HepG2 (cell line): ENCODE data around the gene TXNL4A. TPM values are rescaled to one million over a fixed set of nuclear protein-coding genes. Genes with fewer than 3 reads are reported as not detected.

ENCODE experiments used
- BRD4 ChIP-seq: sonication (generic); formaldehyde crosslinking; IDR thresholded peaks from 2 replicates; pipeline ENCODE4 v1.4.0; 2020; ENCODE audit warnings: missing genetic modification reagents
- CEBPG ChIP-seq: IDR thresholded peaks from 2 replicates; pipeline ENCODE4 v1.6.1; 2016
- CREB3 ChIP-seq: sonication (generic); formaldehyde crosslinking; IDR thresholded peaks from 2 replicates; pipeline ENCODE4 v1.5.0; 2020; ENCODE audit warnings: missing genetic modification reagents
- HOXA5 ChIP-seq: sonication (generic); formaldehyde crosslinking; IDR thresholded peaks from 2 replicates; pipeline ENCODE4 v1.4.0; 2020; ENCODE audit warnings: missing genetic modification reagents
- KIAA2018 ChIP-seq: sonication (generic); formaldehyde crosslinking; IDR thresholded peaks from 2 replicates; pipeline ENCODE4 v1.5.0; 2020; ENCODE audit warnings: mild to moderate bottlenecking, missing genetic modification reagents, borderline replicate concordance
- KLF11 ChIP-seq: IDR thresholded peaks from 2 replicates; pipeline ENCODE4 v1.6.1; 2016; ENCODE audit warnings: missing compliant biosample characterization
- KLF9 ChIP-seq: IDR thresholded peaks from 2 replicates; pipeline ENCODE4 v1.6.1; 2016; ENCODE audit warnings: low read depth
- MNT ChIP-seq: fragments of 450-650 bp; IDR thresholded peaks from 2 replicates; pipeline ENCODE4 v1.6.1; 2016
- POLR2AphosphoS5 ChIP-seq: IDR thresholded peaks from 2 replicates; pipeline ENCODE4 v1.6.1; 2012; ENCODE audit warnings: low read depth, low read length
- RBAK ChIP-seq: sonication (generic); formaldehyde crosslinking; IDR thresholded peaks from 2 replicates; pipeline ENCODE4 v1.5.1; 2020; ENCODE audit warnings: mild to moderate bottlenecking, missing genetic modification reagents
- RFXAP ChIP-seq: sonication (generic); formaldehyde crosslinking; IDR thresholded peaks from 2 replicates; pipeline ENCODE4 v1.4.0; 2020; ENCODE audit warnings: missing genetic modification reagents, borderline replicate concordance
- RNF2 ChIP-seq: fragments of 450-650 bp; conservative IDR thresholded peaks from 2 replicates; pipeline ENCODE4 v1.6.1; 2016; ENCODE audit warnings: low read depth
- RORA ChIP-seq: sonication (generic); formaldehyde crosslinking; IDR thresholded peaks from 2 replicates; pipeline ENCODE4 v1.5.0; 2020; ENCODE audit warnings: mild to moderate bottlenecking, missing genetic modification reagents, moderate library complexity
- TFAP4 ChIP-seq: sonication (generic); IDR thresholded peaks from 2 replicates; pipeline ENCODE4 v1.6.1; 2016; ENCODE audit warnings: low read depth, borderline replicate concordance
- ZBTB3 ChIP-seq: sonication (generic); formaldehyde crosslinking; IDR thresholded peaks from 2 replicates; pipeline ENCODE4 v1.4.0; 2020; ENCODE audit warnings: low read depth, mild to moderate bottlenecking, moderate library complexity, missing genetic modification reagents, borderline replicate concordance
- ZNF274 ChIP-seq: sonication (generic); formaldehyde crosslinking; IDR thresholded peaks from 2 replicates; pipeline ENCODE4 v1.5.1; 2020; ENCODE audit warnings: mild to moderate bottlenecking, missing genetic modification reagents
- ZNF607 ChIP-seq: sonication (generic); formaldehyde crosslinking; IDR thresholded peaks from 2 replicates; pipeline ENCODE4 v1.5.1; 2020; ENCODE audit warnings: missing genetic modification reagents, mild to moderate bottlenecking, borderline replicate concordance
- ZNF7 ChIP-seq: IDR thresholded peaks from 2 replicates; pipeline ENCODE4 v1.6.1; 2016; ENCODE audit warnings: missing biosample characterization, missing genetic modification reagents
- ZZZ3 ChIP-seq: sonication (generic); formaldehyde crosslinking; IDR thresholded peaks from 2 replicates; pipeline ENCODE4 v1.4.0; 2020; ENCODE audit warnings: missing genetic modification reagents, mild to moderate bottlenecking, borderline replicate concordance
- polyA plus RNA-seq, 8 experiments: library from polyadenylated mRNA; depleted of rRNA in 3 of 8; stranded (reverse) in 7 of 8; unstranded in 1 of 8; fragments of >200 nt; fragmentation: Illumina TruSeq in 4 of 8; extraction: Trizol in 4 of 8; gene quantifications; 2 replicates each; pipeline versions ENCODE4 v1.2.1 to v1.2.3, GENCODE V29; 2011 to 2016; ENCODE audit warnings: low read depth in 4 of 8, missing spikeins in 1 of 8, mixed read lengths in 1 of 8; ENCODE audit not compliant: insufficient read depth in 1 of 8
- total RNA-seq, 5 experiments: library from RNA; depleted of rRNA; stranded (reverse); fragments of >200 nt; fragmentation: Illumina TruSeq; extraction: Trizol; gene quantifications; 2 replicates each; pipeline ENCODE4 v1.2.3, GENCODE V29; 2016; ENCODE audit warnings: low read depth in 1 of 5
- TF ChIP-seq, protein P1 (sequence below): IDR thresholded peaks from 2 replicates; pipeline ENCODE4 v1.6.1; 2018; ENCODE audit warnings: missing genetic modification reagents

Gene TXNL4A
- total and polyA plus RNA-seq, 2 of the 13 experiments (the other 11 are each of a cell fraction or from before 2014, with no cell fraction given) = 172 to 202 TPM

DNA sequence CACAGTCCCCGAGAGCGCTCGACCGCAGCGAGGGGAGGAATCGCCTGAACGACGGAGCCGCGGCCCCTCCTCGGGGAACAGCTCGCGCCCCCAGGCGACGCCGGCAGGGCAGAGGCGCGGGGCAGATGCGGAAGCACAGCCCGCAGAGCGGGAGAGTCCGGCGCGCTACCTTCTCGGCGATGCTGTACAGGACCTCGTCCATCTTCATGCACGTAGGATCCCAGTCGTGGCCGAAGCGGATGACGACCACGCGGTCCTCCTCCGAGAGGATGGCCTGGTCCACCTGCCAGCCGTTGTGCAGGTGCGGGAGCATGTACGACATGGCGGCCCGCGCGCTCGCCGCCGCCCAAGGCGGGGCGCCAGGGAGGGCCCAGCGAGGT is 302 bp downstream of the TXNL4A start (continued):
- TF ChIP-seq RORA (CRISPR knock-in tag) (no peak), ZNF7 (CRISPR knock-in tag) (no peak), HOXA5 (CRISPR knock-in tag) (peak; percentile 7; the same call in 1 of the 2 replicates), ZNF274 (CRISPR knock-in tag) (no peak), KIAA2018 (CRISPR knock-in tag) (no peak), MNT (no peak), ZZZ3 (no peak), ZNF607 (CRISPR knock-in tag) (no peak; the same call in 1 of the 2 replicates), KLF9 (CRISPR knock-in tag) (no peak), RBAK (CRISPR knock-in tag) (no peak), CREB3 (CRISPR knock-in tag) (0 out of 2 replicates have a peak, but pooled peaks have one; percentile 65), CEBPG (CRISPR knock-in tag) (no peak), BRD4 (no peak), RNF2 (peak; percentile 74; the same call in 1 of the 2 replicates), TFAP4 (no peak), RFXAP (CRISPR knock-in tag) (no peak; the same call in 1 of the 2 replicates), KLF11 (CRISPR knock-in tag) (no peak), POLR2AphosphoS5 (no peak), ZBTB3 (CRISPR knock-in tag) (no peak)
- TF ChIP-seq, protein P1, sequence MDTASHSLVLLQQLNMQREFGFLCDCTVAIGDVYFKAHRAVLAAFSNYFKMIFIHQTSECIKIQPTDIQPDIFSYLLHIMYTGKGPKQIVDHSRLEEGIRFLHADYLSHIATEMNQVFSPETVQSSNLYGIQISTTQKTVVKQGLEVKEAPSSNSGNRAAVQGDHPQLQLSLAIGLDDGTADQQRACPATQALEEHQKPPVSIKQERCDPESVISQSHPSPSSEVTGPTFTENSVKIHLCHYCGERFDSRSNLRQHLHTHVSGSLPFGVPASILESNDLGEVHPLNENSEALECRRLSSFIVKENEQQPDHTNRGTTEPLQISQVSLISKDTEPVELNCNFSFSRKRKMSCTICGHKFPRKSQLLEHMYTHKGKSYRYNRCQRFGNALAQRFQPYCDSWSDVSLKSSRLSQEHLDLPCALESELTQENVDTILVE = no peak
